Endothelial cell of umbilical vein (primary cell): ENCODE measurements around the gene USP11. TPM values are rescaled to one million over a fixed set of nuclear protein-coding genes. Genes with fewer than 3 reads are reported as not detected.

Source experiments
- BruUV-seq: library from RNA; stranded (reverse); fragments of 400-500 nt; replicated peaks from 2 replicates; lab custom pipeline; 2021; lab: Mats Ljungman, UMichigan
- CTCF ChIA-PET: fragments of 300-600, 350-600 bp; sonication (Branson Sonifier 250); formaldehyde crosslinking; loops from one replicate; lab custom pipeline; 2021; ENCODE audit warnings: antibody characterized with exemption, inconsistent platforms; lab: Charles Lee
- POLR2A ChIA-PET: fragments of 300-600, 350-600 bp; sonication (Branson Sonifier 250); formaldehyde crosslinking; loops from one replicate; lab custom pipeline; 2021; ENCODE audit warnings: antibody characterized with exemption, inconsistent platforms; lab: Charles Lee
- DNase-seq: peaks from one replicate; pipeline ENCODE4 v3.0.0-alpha.2; 2011; ENCODE audit warnings: low read depth, low spot score
- FAIRE-seq: peaks from 2 replicates; lab custom pipeline; 2011; peaks lifted over from hg19 to GRCh38; lab: Jason Lieb, UNC
- H2AFZ ChIP-seq: 2 replicates; pipeline ENCODE4 v1.6.0; 2012; ENCODE audit warnings: low read depth, low read length, control low read depth, inconsistent platforms
- H3K27ac ChIP-seq: 2 replicates; pipeline ENCODE4 v1.5.1; 2011; ENCODE audit warnings: low read depth, mild to moderate bottlenecking, control low read depth, low read length, moderate library complexity; ENCODE audit not compliant: insufficient read depth
- H3K27me3 ChIP-seq, 2 experiments: 2 replicates each; pipeline versions ENCODE4 v1.6.0 to v1.6.1; 2011; ENCODE audit warnings: low read length in 2 of 2, mixed read lengths in 1 of 2; ENCODE audit not compliant: control insufficient read depth in 2 of 2, insufficient read depth in 2 of 2
- H3K36me3 ChIP-seq, 2 experiments: 2 replicates in 1 of 2; 3 replicates in 1 of 2; pipeline ENCODE4 v1.5.1; 2011; ENCODE audit warnings: low read length in 2 of 2, mild to moderate bottlenecking in 1 of 2, moderate library complexity in 1 of 2; ENCODE audit not compliant: control insufficient read depth in 2 of 2, insufficient read depth in 2 of 2; ENCODE audit errors: extremely low read depth in 1 of 2
- H3K4me1 ChIP-seq: 3 replicates; pipeline ENCODE4 v1.5.1; 2011; ENCODE audit warnings: mild to moderate bottlenecking, low read length; ENCODE audit not compliant: control insufficient read depth, insufficient read depth; ENCODE audit errors: extremely low read depth
- H3K4me2 ChIP-seq: 2 replicates; pipeline ENCODE4 v1.6.1; 2011; ENCODE audit warnings: low read length, control low read depth, mixed read lengths; ENCODE audit not compliant: insufficient read depth
- H3K4me3 ChIP-seq, 3 experiments: fragments of 200-600 bp in 1 of 3; sonication (generic), shearing (Covaris generic) in 1 of 3; replicated peaks in 1 of 3; 2 replicates each; pipeline ENCODE4 v1.5.1; 2011 to 2016; ENCODE audit warnings: control low read depth in 3 of 3, low read length in 3 of 3, mild to moderate bottlenecking in 2 of 3, inconsistent platforms in 1 of 3, low read depth in 1 of 3, moderate library complexity in 1 of 3; ENCODE audit not compliant: insufficient read depth in 1 of 3
- H3K79me2 ChIP-seq: 2 replicates; pipeline ENCODE4 v1.6.0; 2012; ENCODE audit warnings: low read length, inconsistent platforms; ENCODE audit not compliant: control insufficient read depth, insufficient read depth
- H3K9ac ChIP-seq: replicated peaks from 2 replicates; pipeline ENCODE3; 2011; ENCODE audit warnings: low read length, control low read depth; ENCODE audit not compliant: insufficient read depth; ENCODE audit errors: extremely low read depth
- H3K9me1 ChIP-seq: replicated peaks from 3 replicates; pipeline ENCODE4 v1.6.0; 2011; ENCODE audit warnings: mild to moderate bottlenecking, low read length; ENCODE audit not compliant: control insufficient read depth, insufficient read depth; ENCODE audit errors: extremely low read depth
- H3K9me3 ChIP-seq: replicated peaks from 2 replicates; pipeline ENCODE4 v1.5.1; 2012; ENCODE audit warnings: low read length, inconsistent platforms; ENCODE audit not compliant: control insufficient read depth, insufficient read depth
- H4K20me1 ChIP-seq: replicated peaks from 2 replicates; pipeline ENCODE3; 2011; ENCODE audit warnings: mild to moderate bottlenecking, low read length; ENCODE audit not compliant: control insufficient read depth, insufficient read depth; ENCODE audit errors: extremely low read depth
- CTCF ChIP-seq, 2 donors: IDR thresholded peaks; 1 replicate in 1 of 2; 2 replicates in 1 of 2; pipeline ENCODE4 v1.5.1; 2011; ENCODE audit warnings: low read length in 2 of 2, mild to moderate bottlenecking in 2 of 2, moderate library complexity in 2 of 2, control low read depth in 1 of 2, inconsistent platforms in 1 of 2, low read depth in 1 of 2; ENCODE audit not compliant: insufficient read depth in 1 of 2; ENCODE audit errors: extremely low read depth in 1 of 2
- EZH2 ChIP-seq: IDR thresholded peaks from 2 replicates; pipeline ENCODE4 v1.6.1; 2012; ENCODE audit warnings: borderline replicate concordance, low read depth, mild to moderate bottlenecking, moderate library complexity, low read length, inconsistent platforms; ENCODE audit not compliant: severe bottlenecking
- FOS ChIP-seq: IDR thresholded peaks from 2 replicates; pipeline ENCODE4 v1.6.1; 2011; ENCODE audit warnings: mild to moderate bottlenecking, low read length, moderate library complexity, borderline replicate concordance; ENCODE audit not compliant: insufficient read depth
- JUN ChIP-seq: IDR thresholded peaks from 2 replicates; pipeline ENCODE4 v1.6.1; 2011; ENCODE audit warnings: borderline replicate concordance, low read depth; ENCODE audit not compliant: insufficient read length, insufficient read depth
- MYC ChIP-seq: IDR thresholded peaks from one replicate; pipeline ENCODE4 v1.6.1; 2011; ENCODE audit warnings: mild to moderate bottlenecking, low read depth, low read length
- POLR2AphosphoS5 ChIP-seq: IDR thresholded peaks from 2 replicates; pipeline ENCODE4 v1.6.1; 2012; ENCODE audit warnings: low read depth, mild to moderate bottlenecking, control low read depth, low read length, moderate library complexity; ENCODE audit not compliant: insufficient read depth
- dilution Hi-C: fragments of 300-500 bp; cut with MboI; formaldehyde crosslinking; loops from one replicate; pipeline ENCODE4 v1.15.0; 2019; ENCODE audit warnings: low sequenced_read_pairs; ENCODE audit not compliant: extremely low pct_ligation_motif_present
- intact Hi-C: fragments of 100-400 bp; cut with micrococcal nuclease; formaldehyde crosslinking; loops from one replicate; pipeline ENCODE4 v1.10.0; 2022
- polyA plus RNA-seq, 4 experiments: library from polyadenylated mRNA; depleted of rRNA in 3 of 4; stranded (reverse) in 3 of 4; unstranded in 1 of 4; fragments of >200 nt; gene quantifications; 2 replicates each; pipeline versions ENCODE4 v1.2.1 to v1.2.3, GENCODE V29; 2011 to 2012; ENCODE audit warnings: missing spikeins in 1 of 4
- total RNA-seq: library from RNA; stranded (reverse); gene quantifications from 2 replicates; pipeline ENCODE4 v1.2.3, GENCODE V29; 2021

Gene USP11
- total and polyA plus RNA-seq, 2 donors (not counting 3 experiments of a cell fraction or from before 2014, with no cell fraction given), result 24.0 to 36.4 TPM

- dilution Hi-C loops (no loop called here), intact Hi-C loops (no loop called here)
- Histone ChIP-seq H3K79me2 (peaks cover 53% of the 10 kb centered on the region), H3K27me3 (no peaks in the 10 kb centered on the region), H4K20me1 (no peaks in the 10 kb centered on the region), H3K4me3 (no peak overlapping the region), H3K4me2 (no peak overlapping the region), H3K27ac (no peak overlapping the region), H3K36me3 (peaks cover 12 to 47% of the 10 kb centered on the region in 2 experiments), H3K4me1 (peaks cover 23% of the 10 kb centered on the region), H3K9ac (no peak overlapping the region), H2AFZ (no peak overlapping the region), H3K9me1 (no peaks in the 10 kb centered on the region), H3K9me3 (no peaks in the 10 kb centered on the region)
- ChIA-PET POLR2A (no interaction called here), CTCF (no interaction called here)
- DNase-seq (no peak), FAIRE-seq (no peak)
- TF ChIP-seq JUN, result no peak
- no peak for TF ChIP-seq FOS
- no peak for TF ChIP-seq EZH2
- TF ChIP-seq POLR2AphosphoS5, result no peak
- TF ChIP-seq CTCF (IDR thresholded peaks at IDR 0.05; ENCODE audit: extremely low read depth in 1 of 2, insufficient read depth in 1 of 2, low read depth in 1 of 2, low read length in 2 of 2), result no peak
- TF ChIP-seq MYC, result no peak
- no TSS peak for BruUV-seq
Measured at GRCh38 chrX:47199286-47199685, 33.5 kb upstream of the USP11 start.
